GM18511 (cell line): ENCODE data around the gene LRRC70.
"Not testable (repeated sequence)": the region's sequence is repeated elsewhere in the genome, so short reads cannot be mapped to it uniquely, and the experiment has no call there.

Experiments
- ATAC-seq: cut with Tn5 transposase; IDR thresholded peaks from one replicate; pipeline ENCODE4 v1.9.1; 2021; ENCODE audit warnings: mild to moderate bottlenecking, moderate library complexity; ENCODE audit not compliant: unreplicated experiment

The LRRC70 gene

DNA sequence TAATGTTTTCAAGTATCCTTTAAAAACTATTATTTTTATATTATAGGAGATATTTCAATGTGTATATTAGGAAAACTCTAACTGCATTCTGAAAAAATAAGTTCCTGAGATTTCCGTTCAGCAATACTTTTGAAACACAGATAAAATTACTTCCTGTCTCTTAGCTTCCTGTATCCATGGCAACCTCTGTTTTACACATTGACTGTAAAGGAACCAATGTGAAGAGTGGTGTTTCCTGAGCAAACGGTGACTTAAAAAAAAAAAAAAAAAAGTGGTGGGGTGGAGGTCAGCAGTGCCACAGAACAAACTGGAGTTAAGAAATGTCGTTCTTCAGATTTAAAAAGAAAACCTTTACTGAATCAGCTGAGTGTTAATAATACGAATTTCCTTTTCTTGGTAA lies at the start of gene LRRC70:
Gene LRRC70 (plus strand): TSS at position 280 of the 400 bp plus-strand sequence. CDS start 620 bp downstream, outside the sequence.
- peak; percentile 93 for ATAC-seq

GRCh38 chr5:62533597-62533996 lies 45.0 kb upstream of the LRRC70 start:
- no peak for ATAC-seq

DNA sequence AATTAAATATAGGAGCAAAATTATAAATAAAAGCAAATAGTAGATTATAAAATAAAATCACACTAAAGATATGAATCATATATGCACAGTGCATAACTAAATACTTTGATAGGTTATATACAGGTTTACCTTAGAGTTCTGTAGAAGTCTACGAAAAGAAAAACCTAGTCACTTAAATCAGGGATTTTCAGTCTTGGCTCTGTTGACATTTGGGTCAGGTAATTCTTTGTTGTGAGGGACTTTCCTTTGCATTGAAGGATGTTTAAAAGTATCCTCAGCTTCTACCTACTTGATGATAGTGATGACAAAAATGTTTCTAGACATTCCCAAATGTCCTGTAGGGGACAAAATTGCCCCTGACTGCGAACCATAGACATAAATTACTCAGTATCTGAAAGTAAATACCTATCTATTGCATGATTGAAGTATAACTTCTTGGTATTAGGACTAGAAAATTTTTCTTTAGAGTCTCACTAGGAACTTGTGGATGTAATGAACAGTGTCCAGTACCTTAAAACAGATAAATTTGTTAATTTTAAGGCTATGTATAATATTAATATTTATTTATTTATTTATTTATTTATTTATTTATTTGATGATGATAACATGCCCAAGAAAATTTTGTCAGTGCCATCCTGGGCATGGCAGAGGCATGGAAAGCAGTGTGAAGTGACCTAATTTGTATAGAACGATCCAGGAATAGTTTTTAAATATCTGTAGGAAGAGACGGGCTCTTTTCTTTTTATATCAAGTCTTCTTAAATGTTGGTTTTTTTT lies 44.0 kb upstream of the LRRC70 start:
- no peak for ATAC-seq

DNA sequence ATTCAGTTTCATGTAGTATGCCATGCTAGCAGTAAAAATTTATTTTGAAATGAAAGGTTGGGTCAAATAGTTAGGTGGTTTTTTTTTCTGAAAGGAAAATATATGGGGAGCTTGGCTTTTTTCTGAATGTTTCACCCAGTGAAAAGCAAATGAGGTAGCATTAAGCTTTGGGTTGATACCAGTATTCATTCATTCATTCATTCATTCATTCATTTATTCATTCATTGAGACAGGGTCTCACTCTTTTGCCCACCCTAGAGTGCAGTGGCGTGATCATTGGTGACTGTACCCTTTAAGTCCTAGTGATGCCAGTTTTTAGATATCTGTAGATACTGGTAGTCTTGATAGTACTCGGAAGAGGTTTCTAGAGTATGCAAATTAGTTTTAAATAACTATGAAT lies 42.4 kb upstream of the LRRC70 start:
- no peak for ATAC-seq

GRCh38 chr5:62536783-62537182 lies 41.8 kb upstream of the LRRC70 start:
- ATAC-seq: no peak

DNA sequence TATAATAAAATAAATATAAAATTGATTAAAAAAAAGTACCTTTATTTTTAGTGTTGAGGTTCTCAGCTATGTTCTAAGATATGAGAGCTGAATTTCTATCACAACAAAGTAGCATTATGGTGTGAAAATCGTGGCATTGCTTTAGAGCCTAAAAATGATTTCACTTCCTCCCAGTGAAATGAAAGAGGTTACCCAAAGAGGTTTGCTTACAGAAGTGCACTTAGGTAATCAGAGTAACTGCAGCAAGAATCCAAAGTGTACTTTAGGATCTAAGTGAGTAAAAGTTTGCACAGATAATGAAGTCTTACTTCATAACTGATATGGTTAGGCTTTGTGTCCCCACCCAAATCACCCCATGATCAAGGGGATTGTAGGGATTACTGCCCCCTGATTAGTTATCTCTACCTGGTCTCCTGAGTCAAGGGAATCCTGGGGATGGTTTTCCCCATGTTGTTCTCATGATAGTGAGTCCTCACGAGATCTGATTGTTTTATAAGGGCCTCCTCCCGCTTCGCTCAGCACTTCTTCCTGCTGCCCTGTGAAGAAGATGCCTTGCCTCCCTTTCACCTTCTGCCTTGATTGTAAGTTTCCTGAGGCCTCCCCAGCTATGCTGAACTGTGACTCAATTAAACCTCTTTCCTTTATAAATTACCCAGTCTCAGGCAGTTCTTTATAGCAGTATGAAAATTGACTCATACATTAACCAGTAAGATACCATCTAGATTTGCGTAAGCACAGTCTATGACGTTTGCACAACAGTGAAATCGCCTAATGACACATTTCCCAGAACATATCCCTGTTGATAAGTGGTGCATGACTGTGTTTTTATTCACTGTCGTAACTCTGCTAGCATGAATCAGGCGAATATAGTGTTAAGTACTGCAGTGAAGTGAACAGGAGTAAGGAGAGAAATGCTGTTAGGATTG lies 40.3 kb upstream of the LRRC70 start:
- ATAC-seq: peak; percentile 50

GRCh38 chr5:62542720-62543119 lies 35.9 kb upstream of the LRRC70 start:
- ATAC-seq: no peak

DNA sequence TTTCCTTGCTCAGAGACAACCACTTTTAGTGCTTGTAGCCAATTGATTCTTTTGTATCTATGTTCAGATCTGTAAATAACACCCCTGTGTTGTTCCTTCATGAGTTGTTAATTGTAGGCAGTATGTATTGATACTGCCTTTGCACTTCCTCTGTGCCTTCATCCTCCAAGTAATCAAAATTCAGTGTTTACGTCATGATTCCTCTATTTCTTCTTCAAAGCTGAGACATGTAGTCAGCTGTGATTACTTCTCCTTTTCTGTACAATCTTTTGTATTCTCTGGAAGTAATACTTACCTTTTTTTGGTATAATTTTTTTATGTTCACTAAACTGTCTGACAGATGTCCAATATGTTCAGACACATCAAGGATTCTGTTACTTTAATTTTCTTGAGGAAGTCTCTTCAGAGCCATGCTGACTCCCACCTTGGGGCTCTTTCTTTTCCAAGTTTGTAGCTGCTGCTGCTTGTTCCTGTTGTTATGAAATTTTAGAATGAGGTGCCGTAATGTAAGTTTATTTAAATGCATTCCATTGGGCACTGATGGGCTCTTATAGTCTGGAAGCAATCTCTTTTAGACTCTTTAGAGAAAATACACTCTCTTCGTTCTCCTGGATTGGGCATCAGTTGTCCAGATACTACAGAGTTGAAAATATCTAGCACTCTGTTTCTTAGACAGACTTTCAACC lies 30.5 kb upstream of the LRRC70 start:
- ATAC-seq: no peak

GRCh38 chr5:62550103-62550502 lies 28.5 kb upstream of the LRRC70 start:
- ATAC-seq: no peak

- ATAC-seq: no peak
Measured at GRCh38 chr5:62555930-62556329, 22.7 kb upstream of the LRRC70 start.

DNA sequence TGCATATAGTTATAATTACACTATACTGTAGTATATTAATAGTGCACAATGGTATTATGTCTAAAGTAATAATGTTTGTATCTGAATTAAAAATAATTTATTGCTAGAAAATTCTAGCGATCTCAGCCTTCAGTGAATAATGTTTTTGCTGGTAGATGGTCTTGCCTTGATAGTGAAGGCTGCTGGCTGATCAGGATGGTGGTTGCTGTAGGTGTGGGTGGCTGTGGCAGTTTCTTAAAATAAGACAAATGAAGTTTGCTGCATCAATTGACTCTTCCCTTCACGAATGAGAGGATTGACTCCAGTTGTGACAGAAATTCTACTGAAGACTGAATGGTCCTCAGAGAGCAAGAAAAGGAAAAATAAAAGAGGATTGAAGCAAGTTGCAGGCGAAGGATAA lies 19.7 kb upstream of the LRRC70 start:
- ATAC-seq: no peak

DNA sequence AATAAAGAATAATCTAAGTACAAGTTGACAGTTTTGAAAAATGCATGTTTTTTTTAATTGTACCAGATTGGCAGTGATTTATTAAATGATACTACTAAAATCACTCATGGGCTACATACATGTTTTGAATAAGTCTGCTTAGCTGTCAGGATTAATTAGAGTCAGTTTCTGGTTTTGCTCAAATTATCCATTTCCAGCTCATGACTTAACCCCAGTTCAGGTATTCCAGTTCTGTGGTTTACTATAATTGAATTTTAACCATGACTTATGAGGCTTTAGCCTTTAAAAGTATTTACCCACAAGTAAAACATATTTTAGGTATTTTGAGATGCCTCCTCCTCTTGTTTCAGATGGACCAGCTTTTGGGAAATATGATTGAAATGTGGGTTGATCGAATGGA lies 17.8 kb upstream of the LRRC70 start:
- ATAC-seq: no peak

- no peak for ATAC-seq
Measured at GRCh38 chr5:62561896-62562295, 16.7 kb upstream of the LRRC70 start.

DNA sequence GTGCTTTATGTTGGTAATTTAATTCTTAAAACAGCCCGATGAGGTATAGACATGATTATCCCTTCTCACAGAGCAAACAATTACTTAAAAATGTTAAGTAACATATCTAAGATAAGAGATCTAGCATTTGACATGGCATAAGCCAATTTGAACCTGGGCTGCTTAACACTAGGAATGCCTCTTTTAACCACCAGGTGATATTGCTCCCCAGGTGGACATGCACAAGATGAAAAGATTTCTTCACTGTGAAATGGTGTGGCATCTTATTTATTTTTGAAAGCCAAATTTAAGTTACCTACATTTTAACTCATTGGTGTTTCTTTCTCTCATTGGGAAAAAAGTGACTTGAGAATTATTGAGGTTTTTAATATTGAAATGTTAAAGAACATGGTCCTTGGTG lies 15.8 kb upstream of the LRRC70 start:
- ATAC-seq: no peak

DNA sequence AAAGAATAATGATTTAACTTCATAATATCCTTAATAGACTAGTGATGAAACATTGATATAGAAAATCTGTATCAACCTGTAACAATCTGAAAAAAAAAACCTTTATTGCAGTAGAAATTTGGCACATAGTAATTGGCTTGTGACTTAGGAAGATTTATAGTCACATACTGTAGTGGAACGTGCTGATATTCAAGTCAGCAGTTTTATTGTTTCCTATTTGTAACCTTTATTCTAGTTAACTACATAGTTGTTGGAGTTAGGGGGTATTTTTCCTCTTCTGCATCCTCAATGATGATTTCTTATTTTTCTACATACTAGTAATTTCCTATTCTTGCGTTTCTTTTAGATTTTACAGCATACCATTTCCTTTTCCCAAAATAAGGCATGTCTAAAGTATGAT lies 14.5 kb upstream of the LRRC70 start:
- no peak for ATAC-seq

DNA sequence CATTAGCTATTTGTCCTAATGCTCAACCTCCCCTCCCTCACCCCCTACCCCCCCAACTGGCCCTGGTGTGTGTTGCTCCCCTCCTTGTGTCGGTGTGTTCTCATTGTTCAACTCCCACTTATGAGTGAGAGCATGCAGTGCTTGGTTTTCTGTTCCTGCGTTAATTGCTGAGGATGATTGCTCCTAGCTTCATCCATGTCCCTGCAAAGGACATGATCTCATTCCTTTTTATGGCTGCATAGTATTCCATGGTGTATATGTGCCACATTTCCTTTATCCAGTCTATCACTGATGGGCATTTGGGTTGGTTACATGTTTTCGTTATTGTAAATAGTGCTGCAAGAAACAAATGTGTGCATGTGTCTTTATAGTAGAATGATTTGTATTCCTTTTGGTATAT lies 12.9 kb upstream of the LRRC70 start:
- not testable (repeated sequence) for ATAC-seq

GRCh38 chr5:62568143-62568542 lies 10.5 kb upstream of the LRRC70 start:
- no peak for ATAC-seq

- no peak for ATAC-seq
Measured at GRCh38 chr5:62568800-62569432, 9.7 kb upstream of the LRRC70 start.

DNA sequence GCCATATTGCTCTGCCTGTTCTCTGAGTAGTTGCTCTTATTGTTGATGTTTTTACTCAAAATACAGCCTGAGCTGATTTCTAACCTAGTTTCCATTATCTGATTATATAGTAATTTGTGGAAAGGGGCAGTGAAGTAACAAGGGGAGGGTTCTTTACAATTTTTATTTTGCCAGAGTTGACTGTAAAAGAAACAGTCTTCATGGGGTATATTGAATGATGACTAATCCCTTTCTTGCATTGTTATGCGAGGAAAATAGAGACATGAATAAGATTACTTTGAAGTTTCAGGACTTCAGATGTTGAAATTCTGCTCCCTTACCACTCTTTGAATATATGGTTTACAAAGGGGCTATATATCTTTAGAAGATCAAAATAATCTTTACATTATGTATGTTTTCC lies 9.1 kb upstream of the LRRC70 start:
- no peak for ATAC-seq

DNA sequence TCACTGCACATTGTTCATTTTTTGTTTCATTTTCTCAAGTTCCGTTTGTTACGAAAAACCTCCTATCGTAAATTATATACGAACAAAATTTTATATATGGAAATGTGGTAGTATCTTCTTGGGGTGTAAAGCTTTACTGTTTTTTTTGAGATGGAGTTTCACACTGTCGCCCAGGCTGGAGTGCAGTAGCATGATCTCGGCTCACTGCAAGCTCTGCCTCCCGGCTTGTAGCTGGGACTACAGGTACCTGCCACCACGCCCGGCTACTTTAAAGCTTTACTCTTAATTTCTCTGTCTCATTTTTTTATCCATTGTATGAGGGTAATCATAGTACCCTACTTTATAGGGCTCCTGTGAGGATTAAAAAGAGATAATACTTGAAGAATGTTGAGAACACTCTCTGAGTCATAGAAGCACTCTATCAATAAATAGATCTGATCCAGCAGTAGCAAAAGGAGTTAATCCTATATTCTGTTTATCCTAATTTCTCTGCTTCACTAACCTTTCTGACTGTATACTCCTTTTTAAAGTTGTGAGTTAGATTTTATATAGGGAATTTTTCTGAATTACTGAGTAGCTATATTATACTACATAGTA lies 5.6 kb upstream of the LRRC70 start:
- ATAC-seq: no peak

- peak; percentile 58 for ATAC-seq
Measured at GRCh38 chr5:62574599-62574998, 4.0 kb upstream of the LRRC70 start.
